ENCODE results near the gene CDKAL1. TPM values are rescaled to one million over a fixed set of nuclear protein-coding genes. Genes with fewer than 3 reads are reported as not detected.

Gene CDKAL1
- total and polyA plus RNA-seq, 2 of the 8 experiments (the other 6 are each of a cell fraction or from before 2014, with no cell fraction given), result 8.4 to 24.6 TPM

DNA sequence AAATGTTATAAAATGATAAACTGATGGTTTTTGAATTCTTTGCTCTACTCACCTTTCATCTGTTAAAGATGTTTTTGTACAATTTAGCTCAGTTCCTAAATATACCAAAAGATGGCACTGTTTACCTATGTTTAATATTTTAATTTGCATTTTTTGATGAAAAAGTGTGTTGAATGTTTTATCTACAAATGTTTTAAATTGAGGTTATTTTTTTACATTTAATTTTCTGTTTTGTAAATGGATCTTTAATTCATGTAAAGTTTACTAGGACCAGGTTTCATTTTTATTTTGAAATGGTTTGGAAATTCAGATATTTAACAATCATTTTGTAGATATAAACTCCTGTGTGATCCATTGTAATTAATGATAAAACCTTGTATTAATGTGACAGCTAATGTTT lies 30.0 kb downstream of the CDKAL1 start:
- no peak overlapping the region for H2AFZ ChIP-seq (ENCODE audit: low read length)
- H4K20me1 ChIP-seq (replicated peaks in 1 of 2; ENCODE audit: control insufficient read depth in 1 of 2, insufficient read depth in 2 of 2, low read length in 2 of 2), result no peaks in the 10 kb centered on the region
- H2BK120ac ChIP-seq (replicated peaks; ENCODE audit: low read depth, low read length), result no peak overlapping the region
- no peak overlapping the region for H4K91ac ChIP-seq (replicated peaks; ENCODE audit: insufficient read length, low read length)
- H3K27me3 ChIP-seq (replicated peaks in 1 of 4; ENCODE audit: control insufficient read depth in 3 of 4, extremely low read depth in 1 of 4, insufficient read depth in 3 of 4, low read length in 3 of 4), result no peaks in the 10 kb centered on the region
- H4K5ac ChIP-seq (ENCODE audit: insufficient read length, low read depth, low read length), result no peak overlapping the region
- ChIA-PET POLR2A (ENCODE audit: partially characterized antibody) (no interaction called here), CTCF (ENCODE audit: partially characterized antibody) (interaction anchor here (0.5 to 2.8 kb wide), 21 partner anchors 10 to 1094 kb away, joined by 3 to 12 read pairs (median 4); no protein-coding TSS in a partner anchor)
- FAIRE-seq (no peak), DNase-seq (ENCODE audit: low read depth in 1 of 2, low spot score in 2 of 2) (no peak)
- H4K8ac ChIP-seq (ENCODE audit: extremely low read depth, insufficient read depth, low read length), result no peak overlapping the region
- no peak overlapping the region for H3K4me3 ChIP-seq (ENCODE audit: extremely low read depth in 1 of 4, insufficient read depth in 2 of 4, low read depth in 3 of 4, low read length in 4 of 4)
- H3K9ac ChIP-seq (replicated peaks in 1 of 4; ENCODE audit: extremely low read depth in 1 of 4, low read depth in 3 of 4, low read length in 3 of 4), result no peak overlapping the region
- H3K18ac ChIP-seq (ENCODE audit: extremely low read depth, low read length), result no peak overlapping the region
- no peak overlapping the region for H2AK5ac ChIP-seq (ENCODE audit: low read depth, low read length)
- H3K23ac ChIP-seq (ENCODE audit: insufficient read length), result no peak overlapping the region
- H3K4me2 ChIP-seq (ENCODE audit: insufficient read depth in 1 of 2, low read depth in 2 of 2, low read length in 2 of 2), result no peak overlapping the region
- H2BK20ac ChIP-seq (ENCODE audit: low read length), result no peak overlapping the region
- H3K79me1 ChIP-seq (ENCODE audit: low read depth, low read length), result no peaks in the 10 kb centered on the region
- H3K27ac ChIP-seq (ENCODE audit: low read depth, low read length), result no peak overlapping the region
- H3K36me3 ChIP-seq (ENCODE audit: control insufficient read depth in 2 of 4, insufficient read depth in 4 of 4, low read length in 3 of 4), result no peaks in the 10 kb centered on the region
- no peak overlapping the region for H3K14ac ChIP-seq (ENCODE audit: insufficient read length)
- no peaks in the 10 kb centered on the region for H3K9me3 ChIP-seq (ENCODE audit: insufficient read depth in 2 of 2, low read depth in 1 of 2, low read length in 1 of 2)
- no peaks in the 10 kb centered on the region for H3K79me2 ChIP-seq (ENCODE audit: control insufficient read depth in 1 of 2, insufficient read depth in 2 of 2, low read length in 2 of 2)
- no peaks in the 10 kb centered on the region for H3K23me2 ChIP-seq (ENCODE audit: low read depth, low read length)
- no peak overlapping the region for H2BK12ac ChIP-seq (ENCODE audit: low read depth, low read length)
- H3K4me1 ChIP-seq (replicated peaks in 1 of 4; ENCODE audit: control insufficient read depth in 3 of 4, insufficient read depth in 4 of 4, low read length in 3 of 4), result peaks cover 0 to 5% (median 0%) of the 10 kb centered on the region in 4 experiments; a peak in 1 of 7 replicates
- H2BK15ac ChIP-seq (ENCODE audit: low read length), result no peak overlapping the region
- no peak overlapping the region for H3K4ac ChIP-seq (replicated peaks; ENCODE audit: insufficient read length, low read depth, low read length)
- H3K56ac ChIP-seq (replicated peaks; ENCODE audit: insufficient read length, low read depth, low read length), result no peak overlapping the region
- no peak overlapping the region for H2BK5ac ChIP-seq (ENCODE audit: low read depth, low read length)
- peak; percentile 48 for TF ChIP-seq CHD7 (IDR thresholded peaks at IDR 0.05; ENCODE audit: insufficient replicate concordance, low read length)

Measured in H1 (cell line).